Thyroid gland (tissue), 4 donors: ENCODE results near the gene PREP.

Experiments
- POLR2A ChIP-seq, 2 donors: fragments of 450-650 bp; IDR thresholded peaks; one replicate each; pipeline ENCODE4 v1.6.1; 2017; ENCODE audit warnings: antibody characterized with exemption in 2 of 2, mild to moderate bottlenecking in 2 of 2, moderate library complexity in 1 of 2
- TF ChIP-seq, protein P1 (sequence below), 6 experiments: fragments of 200-600 bp in 3 of 6; fragments of 450-650 bp in 3 of 6; sonication (generic) in 3 of 6; IDR thresholded peaks; one replicate each; pipeline ENCODE4 v1.5.1; 2016 to 2019; ENCODE audit warnings: antibody characterized with exemption in 6 of 6, mild to moderate bottlenecking in 2 of 6, inconsistent platforms in 1 of 6, moderate library complexity in 1 of 6

DNA sequence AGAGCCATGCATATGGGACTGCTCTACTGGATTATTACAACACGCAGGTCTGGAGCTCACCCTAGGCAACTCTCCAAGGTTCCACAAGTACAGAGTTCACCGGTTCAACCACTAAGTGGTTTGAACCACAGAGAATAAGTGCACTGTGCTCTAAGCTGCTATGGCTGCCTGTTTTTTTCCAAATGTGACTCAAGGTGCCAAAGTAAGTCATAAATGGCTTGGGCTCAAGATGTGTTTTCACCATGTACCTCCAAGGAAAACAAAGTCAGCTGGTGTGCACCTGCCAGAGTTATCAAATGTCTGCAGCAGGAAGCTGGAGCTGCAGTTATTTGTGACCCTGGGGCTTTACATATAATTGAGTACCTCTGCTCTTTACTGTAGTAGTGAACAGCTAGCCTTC lies 76.7 kb downstream of the PREP start:
- TF ChIP-seq, protein P1, sequence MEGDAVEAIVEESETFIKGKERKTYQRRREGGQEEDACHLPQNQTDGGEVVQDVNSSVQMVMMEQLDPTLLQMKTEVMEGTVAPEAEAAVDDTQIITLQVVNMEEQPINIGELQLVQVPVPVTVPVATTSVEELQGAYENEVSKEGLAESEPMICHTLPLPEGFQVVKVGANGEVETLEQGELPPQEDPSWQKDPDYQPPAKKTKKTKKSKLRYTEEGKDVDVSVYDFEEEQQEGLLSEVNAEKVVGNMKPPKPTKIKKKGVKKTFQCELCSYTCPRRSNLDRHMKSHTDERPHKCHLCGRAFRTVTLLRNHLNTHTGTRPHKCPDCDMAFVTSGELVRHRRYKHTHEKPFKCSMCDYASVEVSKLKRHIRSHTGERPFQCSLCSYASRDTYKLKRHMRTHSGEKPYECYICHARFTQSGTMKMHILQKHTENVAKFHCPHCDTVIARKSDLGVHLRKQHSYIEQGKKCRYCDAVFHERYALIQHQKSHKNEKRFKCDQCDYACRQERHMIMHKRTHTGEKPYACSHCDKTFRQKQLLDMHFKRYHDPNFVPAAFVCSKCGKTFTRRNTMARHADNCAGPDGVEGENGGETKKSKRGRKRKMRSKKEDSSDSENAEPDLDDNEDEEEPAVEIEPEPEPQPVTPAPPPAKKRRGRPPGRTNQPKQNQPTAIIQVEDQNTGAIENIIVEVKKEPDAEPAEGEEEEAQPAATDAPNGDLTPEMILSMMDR (IDR thresholded peaks at IDR 0.05): no peak
- no peak for TF ChIP-seq POLR2A (IDR thresholded peaks at IDR 0.05)
